AG10803 (cell line): ENCODE data around the gene NKAIN1.
"Not testable (repeated sequence)": the region's sequence is repeated elsewhere in the genome, so short reads cannot be mapped to it uniquely, and the experiment has no call there.

Experiments
- DNase-seq: peaks from one replicate; pipeline ENCODE4 v3.0.0; 2010; ENCODE audit warnings: low read depth
- H3K4me3 ChIP-seq: 2 replicates; pipeline ENCODE4 v1.5.1; 2011; ENCODE audit warnings: mild to moderate bottlenecking, low read length, control low read depth
- TF ChIP-seq, protein P1 (sequence below): conservative IDR thresholded peaks from 2 replicates; pipeline ENCODE4 v1.5.1; 2011; ENCODE audit warnings: mild to moderate bottlenecking, low read length, control low read depth, inconsistent platforms

The NKAIN1 gene

DNA sequence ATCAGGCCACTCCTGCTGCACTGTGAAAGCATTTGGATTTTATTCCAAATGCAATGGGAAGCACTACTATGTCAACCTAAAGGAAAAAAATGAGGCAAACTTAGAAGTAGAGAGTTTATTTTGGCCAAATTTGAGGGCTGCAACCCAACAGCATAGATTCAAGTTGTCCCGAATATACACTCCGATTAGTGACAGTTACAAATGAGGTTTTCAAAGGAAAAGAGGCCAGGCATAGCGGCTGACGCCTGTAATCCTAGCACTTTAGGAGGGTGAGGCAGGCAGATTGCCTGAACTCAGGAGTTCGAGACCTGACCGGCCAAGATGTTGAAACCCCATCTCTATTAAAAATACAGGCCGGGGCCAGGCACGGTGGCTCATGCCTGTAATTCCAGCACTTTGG, 95.2 kb downstream of the NKAIN1 start:
- DNase-seq, result no peak
- H3K4me3 ChIP-seq, result no peak overlapping the region
- TF ChIP-seq, protein P1, sequence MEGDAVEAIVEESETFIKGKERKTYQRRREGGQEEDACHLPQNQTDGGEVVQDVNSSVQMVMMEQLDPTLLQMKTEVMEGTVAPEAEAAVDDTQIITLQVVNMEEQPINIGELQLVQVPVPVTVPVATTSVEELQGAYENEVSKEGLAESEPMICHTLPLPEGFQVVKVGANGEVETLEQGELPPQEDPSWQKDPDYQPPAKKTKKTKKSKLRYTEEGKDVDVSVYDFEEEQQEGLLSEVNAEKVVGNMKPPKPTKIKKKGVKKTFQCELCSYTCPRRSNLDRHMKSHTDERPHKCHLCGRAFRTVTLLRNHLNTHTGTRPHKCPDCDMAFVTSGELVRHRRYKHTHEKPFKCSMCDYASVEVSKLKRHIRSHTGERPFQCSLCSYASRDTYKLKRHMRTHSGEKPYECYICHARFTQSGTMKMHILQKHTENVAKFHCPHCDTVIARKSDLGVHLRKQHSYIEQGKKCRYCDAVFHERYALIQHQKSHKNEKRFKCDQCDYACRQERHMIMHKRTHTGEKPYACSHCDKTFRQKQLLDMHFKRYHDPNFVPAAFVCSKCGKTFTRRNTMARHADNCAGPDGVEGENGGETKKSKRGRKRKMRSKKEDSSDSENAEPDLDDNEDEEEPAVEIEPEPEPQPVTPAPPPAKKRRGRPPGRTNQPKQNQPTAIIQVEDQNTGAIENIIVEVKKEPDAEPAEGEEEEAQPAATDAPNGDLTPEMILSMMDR, result no peak

DNA sequence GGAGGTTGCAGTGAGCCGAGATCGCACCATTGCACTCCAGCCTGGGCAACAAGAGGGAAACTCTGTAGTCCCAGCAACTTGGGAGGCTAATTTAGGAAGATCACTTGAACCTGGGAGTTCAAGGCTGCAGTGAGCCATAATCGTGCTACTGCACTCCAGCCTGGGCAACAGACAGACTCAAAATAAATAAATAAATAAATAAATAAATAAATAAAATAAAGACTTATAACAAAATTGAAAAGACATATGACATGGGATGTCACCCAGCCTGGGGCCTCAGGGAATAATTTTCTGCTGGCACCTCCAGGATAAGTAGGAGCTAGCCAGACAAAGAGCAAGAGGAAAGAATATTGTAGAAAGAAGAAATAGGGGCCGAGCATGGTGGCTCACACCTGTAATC, 96.2 kb downstream of the NKAIN1 start:
- H3K4me3 ChIP-seq, result no peak overlapping the region
- TF ChIP-seq, protein P1, result no peak
- DNase-seq, result no peak

DNA sequence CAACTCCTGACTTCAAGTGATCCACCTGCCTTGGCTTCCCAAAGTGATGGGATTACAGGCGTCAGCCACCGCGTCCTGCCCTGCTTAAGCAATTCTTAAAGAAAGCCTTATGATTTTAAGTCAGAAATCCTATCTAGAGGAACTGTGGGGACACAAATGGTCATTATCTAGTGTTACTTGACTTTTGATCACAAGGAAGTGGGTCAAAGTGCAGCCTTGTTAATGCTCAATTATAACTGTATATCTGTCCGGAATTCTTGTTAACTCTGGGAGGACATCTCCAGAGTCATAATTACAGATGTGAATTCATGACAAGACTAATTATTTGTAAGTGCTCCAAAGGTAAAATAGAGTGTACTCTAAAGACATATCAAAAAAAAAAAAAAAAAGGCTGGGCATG, 97.3 kb downstream of the NKAIN1 start:
- no peak overlapping the region for H3K4me3 ChIP-seq
- TF ChIP-seq, protein P1, result no peak
- no peak for DNase-seq

DNA sequence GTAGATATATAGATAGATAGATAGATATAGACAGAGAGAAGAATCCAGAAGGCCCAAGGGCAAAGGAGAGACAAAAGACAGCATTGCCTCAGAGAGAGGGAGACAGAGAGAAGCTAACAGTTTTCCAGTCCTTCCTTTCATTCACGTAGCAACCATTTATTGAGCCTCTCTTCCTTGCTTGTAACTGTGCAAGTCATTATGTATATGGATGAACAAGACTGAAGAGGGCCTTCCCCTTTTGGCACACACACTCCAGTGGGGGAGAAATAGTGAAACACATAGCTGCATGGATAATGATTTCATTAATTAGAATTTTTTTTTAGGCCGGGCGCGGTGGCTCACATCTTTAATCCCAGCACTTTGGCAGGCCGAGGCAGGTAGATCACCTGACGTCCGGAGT, 99.4 kb downstream of the NKAIN1 start:
- H3K4me3 ChIP-seq, result no peak overlapping the region
- TF ChIP-seq, protein P1, result no peak
- DNase-seq, result no peak

DNA sequence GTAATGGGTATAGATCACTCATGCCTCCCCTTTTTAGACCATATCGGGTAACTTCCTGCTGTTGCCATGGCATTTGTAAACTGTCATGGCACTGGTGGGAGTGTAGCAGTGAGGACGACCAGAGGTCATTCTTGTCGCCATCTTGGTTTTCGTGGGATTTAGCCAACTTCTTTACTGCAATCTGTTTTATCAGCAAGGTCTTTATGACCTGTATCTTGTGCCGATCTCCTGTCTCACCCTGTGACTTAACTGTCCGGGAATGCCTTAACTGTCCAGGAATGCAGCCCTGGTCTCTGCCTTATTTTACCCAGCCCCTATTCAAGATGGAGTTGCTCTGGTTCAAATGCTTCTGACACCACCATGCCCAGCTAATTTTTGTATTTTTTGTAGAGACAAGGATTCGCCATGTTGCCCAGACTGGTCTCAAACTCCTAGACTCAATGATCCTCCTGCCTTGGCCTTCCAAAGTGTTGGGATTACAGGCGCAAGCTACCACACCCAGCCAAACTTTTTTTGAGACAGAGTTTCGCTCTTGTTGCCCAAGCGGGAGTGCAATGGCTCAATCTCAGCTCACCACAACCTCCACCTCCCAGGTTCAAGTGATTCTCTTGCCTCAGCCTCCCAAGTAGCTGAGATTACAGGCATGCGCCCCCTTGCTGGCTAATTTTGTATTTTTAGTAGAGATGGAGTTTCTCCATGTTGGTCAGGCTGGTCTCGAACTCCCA, 100.7 kb downstream of the NKAIN1 start:
- DNase-seq, H3K4me3 ChIP-seq: not testable (repeated sequence)

DNA sequence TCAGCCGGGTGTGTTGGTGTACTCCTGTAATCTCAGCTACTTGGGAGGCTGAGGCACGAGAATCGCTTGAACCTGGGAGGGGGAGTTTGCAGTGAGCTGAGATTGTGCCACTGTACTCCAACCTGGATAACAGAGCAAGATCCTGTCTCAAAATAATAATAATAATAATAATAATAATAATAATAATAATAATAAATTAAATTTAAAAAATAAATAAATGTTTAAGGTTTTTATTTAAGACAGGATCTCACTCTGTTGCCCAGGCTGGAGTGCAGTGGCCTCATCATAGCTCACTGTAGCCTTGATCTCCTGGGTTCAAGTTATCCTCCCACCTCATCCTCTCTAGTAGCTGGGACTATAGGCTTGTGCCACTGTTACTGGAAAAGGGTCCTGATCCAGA, 101.8 kb downstream of the NKAIN1 start:
- H3K4me3 ChIP-seq, DNase-seq: not testable (repeated sequence)

DNA sequence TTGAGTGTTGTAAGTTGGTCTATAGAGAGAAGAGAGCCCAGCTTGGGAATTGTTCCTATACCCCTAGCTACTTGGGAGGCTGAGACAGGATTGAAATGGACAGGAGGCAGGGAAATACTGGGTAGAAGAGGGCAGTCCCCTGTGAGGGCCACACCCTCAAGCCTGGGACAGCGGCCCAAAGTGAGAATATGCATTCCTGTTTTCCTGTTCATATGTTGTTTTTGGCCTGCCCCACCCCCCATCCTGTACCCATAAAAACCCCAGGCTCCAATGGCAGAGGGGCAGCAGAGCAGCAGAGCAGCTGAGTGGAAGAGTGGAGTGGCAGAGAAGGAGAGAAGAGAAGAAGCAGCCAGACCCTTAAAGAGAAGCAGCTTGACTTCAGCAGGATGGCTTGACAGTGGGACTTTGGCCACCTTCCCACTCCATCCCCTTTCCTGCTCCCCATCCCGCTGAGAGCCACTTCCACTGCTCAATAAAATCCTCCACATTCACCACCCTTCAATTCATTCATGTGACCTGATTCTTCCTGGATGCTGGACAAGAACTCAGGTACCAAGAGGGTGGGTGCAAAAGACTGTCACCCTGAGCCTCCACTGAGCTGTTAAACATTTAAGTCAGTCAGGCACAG, 103.6 kb downstream of the NKAIN1 start:
- DNase-seq, result peak; percentile 21
- TF ChIP-seq, protein P1, result no peak
- no peak overlapping the region for H3K4me3 ChIP-seq

DNA sequence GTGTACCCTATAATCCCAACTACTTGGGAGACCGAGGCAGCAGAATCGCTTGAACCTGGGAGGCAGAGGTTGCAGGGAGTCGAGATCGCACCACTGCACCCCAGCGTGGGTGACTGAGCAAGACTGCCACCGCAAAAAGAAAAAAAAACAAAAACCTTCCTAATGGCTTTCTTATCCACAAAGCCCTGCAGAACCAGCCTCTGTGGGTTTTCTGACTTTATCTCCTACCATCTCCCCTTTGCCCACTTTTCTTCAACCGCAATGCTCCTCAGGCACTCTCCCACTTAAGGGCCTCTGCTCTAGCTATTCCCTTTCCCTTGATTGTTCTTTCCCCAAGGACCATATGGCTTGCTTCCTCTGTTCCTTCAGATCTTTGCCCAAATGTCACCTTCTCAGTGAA, 106.3 kb downstream of the NKAIN1 start:
- DNase-seq, result no peak
- TF ChIP-seq, protein P1, result no peak
- H3K4me3 ChIP-seq, result no peak overlapping the region
